ENCODE measurements around the gene MFRP.
A peak's percentile ranks its signal among the peaks of the same experiment; 100 is the strongest.

The MFRP gene

DNA sequence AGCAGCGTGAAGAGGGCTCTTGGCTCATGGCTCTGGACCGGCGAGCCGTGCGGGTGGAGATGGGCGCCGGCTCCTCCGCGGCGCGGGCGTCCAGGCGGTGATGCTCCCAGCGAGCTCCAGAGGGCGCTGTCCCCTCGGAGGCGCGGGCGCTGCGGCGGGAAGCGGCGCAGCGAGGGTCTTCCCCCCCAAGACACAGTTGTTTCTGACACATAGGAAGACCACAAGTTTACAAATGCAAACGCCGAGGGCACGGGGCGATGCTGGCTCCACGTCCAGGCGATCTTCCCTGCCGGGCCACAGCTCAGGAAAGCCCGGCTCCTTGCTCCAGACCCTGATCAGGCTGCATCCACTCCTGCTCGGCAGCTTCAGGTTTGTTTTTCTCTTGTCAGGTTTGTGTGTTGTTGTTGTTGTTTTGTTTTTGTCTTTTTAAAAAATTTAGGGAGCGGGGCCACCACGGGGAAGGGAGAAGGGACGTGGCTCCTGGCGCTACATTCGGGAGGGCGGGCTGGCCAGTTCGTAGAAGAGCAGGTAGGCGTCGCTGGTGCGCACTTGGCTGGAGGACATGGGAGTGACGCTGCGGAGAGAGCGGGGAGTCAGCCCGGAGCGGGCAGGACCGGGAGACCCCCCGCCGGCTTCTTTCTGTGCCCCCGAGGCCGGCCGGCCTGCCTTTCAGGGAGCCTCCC lies 10.0 kb upstream of the MFRP start:
- DNase-seq = peak; percentile 66

DNA sequence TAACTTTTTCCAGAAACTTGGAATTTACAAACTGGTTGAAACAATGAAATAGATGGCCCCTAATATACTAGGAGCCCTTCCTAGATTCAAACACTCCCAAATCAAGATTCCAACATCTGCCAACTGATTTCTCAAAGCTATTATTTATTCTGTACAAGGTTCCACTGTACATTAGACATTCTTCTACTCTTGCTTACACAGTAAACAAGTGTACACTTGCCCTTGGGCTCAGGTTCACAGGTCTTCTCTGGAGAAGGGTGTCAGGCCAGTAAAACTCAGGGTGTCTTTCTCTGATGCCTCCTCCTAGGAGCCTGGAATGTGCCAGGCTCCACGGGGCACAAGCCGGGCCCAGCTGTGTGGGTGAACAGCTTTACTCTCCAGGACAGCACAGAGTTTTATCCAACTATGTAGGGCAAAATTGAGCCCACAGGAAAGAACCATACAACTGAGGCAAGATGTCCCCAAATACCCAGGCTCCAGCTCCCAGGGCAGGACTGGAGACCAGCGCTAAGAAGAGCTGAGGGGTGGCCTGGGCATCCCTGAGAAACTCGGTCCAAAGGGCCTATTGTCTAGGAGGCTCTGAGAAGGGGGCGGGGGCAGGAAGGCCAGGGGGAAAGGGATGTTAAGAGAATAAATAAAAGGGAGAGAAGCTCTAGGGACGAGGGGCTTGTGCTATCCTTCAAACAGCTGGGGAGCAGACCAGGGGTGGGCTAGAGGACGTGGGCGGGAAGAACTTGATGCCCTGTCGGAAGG lies 8.8 kb upstream of the MFRP start:
- no peak for DNase-seq

DNA sequence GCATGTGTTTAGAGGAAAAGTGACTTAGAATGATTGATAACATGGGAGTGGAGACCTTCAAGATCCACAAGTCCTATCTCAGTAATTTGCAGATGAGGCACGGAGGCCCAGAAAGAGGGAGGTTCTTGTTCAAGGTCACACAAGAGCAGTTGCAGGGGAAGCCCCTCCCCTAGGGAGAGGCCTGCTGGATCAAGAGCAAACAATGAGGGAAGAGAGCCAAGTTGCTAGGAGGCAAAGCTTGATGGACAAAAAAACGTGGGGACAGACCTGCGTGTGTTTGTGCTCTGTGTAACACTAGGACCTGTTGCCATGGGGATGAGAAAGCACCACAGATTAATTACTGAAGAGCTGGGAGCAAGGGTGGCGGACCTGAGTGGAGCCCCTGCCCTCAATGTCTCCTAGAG lies 6.4 kb upstream of the MFRP start:
- DNase-seq = no peak

DNA sequence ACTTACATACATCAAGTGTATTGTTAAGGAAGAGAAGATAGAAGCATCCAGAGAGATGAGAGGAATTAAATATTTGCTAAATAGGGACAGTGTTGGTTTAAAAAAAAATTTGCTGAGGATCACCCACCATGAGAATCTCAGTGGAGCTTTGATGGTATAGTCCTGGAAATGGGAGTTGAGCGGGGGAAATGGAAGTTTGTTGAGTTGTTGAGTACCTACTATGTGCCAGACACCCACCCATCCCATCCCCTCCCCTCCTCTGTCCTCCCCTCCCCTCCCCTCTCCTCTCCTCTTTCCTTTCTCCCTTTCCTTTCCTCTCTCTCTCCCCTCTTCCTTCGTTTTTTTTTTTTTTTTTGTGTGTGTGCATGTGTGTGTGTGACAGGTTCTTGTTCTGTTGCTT lies 4.7 kb upstream of the MFRP start:
- no peak for DNase-seq

DNA sequence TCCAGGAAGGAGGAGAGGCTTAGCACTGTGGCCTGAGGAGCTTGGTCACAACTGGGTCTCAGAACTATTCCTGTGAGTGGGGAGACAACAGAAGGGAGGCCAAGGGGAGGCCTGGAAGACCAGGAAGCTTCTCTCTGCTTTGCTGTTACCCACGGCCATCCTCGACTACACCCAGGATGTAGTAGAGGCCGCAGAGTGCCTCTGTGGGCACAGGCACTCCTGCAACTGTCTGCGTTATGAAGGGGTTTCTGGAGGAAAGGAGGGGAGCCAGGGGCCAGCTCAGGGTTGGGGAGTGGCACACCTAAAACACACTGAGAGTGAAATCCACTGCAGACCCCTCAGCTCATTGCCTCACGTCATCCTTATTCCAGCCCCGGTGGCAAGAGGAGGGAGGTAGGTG lies 3.8 kb upstream of the MFRP start:
- no peak for DNase-seq

DNA sequence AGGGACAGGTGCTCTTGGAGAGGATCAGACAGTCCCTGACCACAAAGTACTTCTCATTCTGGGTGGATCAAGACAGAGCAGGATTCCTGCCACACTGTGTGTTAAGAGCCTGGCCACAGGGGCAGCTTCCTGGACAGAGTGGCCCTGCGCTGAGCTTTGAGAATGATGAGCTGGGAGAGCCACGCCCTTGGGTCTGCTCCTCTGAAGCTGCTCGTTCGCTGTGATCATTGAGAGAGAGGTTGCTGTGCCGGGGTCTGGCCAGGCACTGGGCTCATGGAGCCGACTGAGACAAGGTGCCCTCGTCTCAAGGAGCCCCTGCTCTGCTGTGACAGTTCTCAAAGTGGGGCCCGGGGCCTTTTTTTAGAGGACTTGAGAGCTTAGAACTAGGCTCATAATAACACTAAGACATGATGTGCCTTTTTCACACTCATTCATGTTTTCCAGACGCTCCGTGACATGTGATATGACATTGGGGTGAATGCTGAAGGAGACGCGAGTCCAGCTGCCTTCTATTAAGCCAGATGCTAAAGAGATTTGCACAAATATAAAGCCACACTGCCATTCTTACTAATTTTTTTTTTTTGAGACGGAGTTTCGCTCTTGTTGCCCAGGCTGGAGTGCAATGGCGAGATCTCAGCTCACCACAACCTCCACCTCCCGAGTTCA lies 1.6 kb upstream of the MFRP start:
- no peak for DNase-seq

DNA sequence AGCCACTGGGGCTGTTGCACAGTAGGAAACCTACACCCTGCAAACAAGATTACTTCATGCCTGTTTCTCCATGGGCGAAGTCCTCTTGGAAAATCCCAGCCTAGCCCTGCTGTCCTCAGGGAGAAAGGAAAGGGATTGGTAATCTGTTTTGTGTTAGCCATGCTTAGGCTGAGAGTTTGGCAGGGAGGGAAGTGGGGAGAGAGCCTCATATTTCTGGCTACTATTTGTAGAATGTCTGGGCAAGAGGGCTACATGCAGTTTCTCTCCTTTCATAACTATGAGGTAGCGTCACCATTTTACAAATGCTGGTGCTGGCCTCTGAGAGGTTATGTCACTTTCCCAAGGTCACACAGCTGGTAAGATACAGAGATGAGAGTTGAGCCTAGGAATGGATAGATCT lies 737 bp upstream of the MFRP start:
- DNase-seq = no peak

DNA sequence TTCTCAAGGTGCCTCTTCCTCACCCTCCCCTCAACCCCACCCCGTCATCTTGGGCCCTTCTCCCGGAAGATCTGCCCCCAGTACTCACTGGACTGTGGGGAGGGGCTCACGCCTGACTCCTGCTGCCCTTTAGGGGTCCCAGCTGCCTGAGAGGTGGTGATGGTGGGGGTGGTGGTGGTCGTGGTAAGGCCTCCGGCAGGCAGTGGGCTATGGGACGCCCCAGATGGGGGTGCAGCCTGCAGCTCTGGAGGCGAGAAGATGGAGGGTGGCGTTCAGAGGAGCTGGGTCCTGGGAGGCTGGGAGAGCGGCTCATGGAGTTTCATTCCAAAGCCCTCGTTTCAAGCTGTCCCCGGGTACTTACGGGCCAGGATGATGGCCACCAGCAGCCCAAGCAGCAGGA lies 820 bp downstream of the MFRP start:
- no peak for DNase-seq

DNA sequence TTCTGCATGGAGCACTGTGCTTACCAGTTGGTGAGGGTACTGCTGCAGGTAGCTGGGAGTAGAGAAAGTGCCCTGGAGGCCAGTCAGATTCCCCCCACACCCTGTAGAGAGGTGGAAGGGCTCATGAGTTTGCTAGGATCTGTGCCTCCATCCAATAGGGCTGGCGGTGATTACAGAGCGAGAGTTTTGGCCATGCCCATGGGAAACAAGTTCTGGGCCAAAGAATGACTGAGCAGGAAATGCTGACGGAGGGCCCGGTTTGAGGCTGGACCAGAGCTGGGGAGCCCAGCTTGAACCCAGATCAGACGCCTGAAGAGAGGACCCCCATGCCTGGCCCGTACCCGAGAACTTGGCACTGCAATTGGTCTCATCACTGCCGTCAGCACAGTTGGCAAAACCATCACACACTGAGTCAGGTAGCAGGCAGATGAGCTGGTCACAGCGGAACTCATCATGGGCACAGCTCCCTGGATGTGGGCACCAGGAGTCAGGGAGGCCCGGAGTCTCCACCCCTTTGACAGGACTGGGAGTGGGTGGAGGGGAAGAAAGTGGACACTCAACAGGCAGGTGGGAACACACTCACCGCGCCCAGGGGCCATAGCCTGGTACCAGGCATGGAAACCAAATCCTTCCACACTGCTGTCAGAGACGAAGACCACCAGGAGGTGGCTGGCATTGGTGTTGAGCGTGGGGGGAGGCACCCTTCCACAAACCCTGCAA lies 2.1 kb downstream of the MFRP start:
- no peak for DNase-seq

DNA sequence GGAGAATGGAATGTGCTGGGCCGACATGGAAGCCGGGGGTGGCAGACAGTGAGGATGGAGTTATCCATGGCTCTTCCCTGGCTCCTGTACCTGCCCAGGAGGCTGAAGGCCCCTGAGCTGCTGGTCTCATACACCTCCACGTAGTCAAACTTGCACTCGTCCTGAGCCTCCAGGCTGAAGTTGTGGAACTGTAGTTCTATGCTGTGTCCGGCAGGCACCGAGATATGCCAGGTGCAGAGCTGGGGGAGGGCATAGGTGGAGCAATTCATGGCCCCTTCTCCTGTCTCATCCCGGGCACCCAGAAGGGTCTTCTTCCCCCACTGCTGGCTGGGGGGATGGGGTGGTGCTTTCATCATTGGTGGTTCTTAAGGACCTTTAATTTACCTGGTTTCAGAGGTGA lies 2.8 kb downstream of the MFRP start:
- DNase-seq = no peak

DNA sequence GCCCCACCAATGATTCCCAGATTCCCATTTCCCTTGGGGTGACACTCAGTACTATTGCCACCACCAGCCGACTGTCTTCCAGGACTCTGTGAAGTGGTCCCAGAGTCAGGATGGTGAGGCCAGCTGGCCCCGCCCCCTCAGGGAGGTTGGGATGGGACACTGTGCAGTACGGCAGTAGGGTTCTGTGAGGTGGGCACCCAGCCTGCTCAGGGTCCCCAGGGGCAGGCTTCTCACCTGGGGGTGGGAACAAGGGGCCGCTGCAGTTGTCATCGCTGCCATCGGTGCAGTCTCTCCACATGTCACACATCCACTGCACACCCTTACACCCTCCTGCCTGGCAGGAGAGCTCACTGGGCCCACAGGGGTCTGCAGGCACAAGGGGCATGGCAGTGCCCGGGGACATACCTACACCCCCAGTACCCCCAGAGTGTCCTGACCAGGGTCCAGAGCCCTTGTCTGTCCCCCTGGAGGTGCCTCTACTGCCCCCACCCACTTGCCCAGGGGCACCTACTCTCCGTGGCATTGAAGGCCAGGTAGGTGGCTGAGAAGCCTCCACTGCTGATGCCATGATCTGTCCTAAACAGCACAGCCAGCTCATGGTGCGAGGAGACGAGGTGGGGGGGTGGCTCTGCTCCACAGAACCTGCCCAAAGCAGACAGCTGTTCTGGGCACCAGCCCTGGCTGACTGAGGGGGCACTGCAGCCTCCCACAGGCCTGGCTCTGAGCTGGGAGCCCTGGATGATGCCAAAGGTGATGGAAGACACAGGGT lies 4.0 kb downstream of the MFRP start:
- no peak for DNase-seq

DNA sequence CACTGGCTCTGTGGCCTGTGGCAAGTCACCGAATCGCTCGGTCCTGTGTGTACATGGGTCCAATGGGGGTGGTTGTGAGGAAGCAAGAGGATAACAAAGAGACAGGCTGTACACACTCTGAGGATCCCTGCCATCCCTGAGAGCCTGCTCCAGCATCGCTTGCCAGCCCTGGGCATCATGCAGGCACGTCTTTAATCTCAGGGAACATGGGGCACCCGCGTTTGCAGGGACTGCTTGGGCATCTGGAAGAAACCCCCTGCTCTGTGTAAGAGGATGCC lies 4.5 kb downstream of the MFRP start:
- DNase-seq = no peak

DNA sequence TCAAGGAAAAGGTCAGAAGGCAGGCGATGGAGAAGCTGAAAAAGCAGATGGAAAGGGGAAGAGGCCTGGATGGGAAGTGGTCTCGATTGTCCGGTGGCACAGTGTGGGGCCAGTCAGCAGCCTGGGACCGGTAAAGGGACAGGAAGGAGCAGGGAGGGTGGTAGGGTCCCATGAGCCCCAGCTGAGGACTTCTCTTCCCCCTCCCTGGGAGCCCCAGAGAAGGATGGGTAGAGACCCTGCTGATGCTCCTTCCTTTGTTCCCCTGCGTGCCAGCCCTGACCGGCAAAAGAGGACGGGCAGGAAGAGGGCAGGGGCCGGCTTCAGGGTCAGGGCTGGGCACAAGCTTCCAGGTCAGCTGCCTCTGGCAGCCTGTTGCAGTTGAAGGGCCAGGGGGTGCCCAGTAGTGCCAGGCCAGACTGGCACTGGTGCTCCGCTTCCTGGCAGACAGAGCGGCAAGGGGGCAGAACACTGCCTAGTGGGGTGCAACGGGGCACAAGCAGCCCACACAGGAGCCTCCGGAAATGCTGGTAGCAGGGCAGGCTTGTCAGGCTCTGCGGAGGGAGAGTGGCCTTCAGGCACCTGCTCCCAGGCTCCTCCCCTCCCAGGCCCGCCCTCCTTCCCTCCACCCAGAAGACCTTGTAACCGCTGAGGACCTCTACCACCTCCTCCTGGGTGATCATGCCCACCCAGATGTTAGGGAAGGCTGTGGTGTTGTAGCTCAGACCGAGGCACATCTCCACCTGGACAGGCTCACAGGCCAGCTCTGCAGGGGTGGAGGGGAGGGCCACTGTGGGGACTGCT lies 5.1 kb downstream of the MFRP start:
- DNase-seq = no peak

DNA sequence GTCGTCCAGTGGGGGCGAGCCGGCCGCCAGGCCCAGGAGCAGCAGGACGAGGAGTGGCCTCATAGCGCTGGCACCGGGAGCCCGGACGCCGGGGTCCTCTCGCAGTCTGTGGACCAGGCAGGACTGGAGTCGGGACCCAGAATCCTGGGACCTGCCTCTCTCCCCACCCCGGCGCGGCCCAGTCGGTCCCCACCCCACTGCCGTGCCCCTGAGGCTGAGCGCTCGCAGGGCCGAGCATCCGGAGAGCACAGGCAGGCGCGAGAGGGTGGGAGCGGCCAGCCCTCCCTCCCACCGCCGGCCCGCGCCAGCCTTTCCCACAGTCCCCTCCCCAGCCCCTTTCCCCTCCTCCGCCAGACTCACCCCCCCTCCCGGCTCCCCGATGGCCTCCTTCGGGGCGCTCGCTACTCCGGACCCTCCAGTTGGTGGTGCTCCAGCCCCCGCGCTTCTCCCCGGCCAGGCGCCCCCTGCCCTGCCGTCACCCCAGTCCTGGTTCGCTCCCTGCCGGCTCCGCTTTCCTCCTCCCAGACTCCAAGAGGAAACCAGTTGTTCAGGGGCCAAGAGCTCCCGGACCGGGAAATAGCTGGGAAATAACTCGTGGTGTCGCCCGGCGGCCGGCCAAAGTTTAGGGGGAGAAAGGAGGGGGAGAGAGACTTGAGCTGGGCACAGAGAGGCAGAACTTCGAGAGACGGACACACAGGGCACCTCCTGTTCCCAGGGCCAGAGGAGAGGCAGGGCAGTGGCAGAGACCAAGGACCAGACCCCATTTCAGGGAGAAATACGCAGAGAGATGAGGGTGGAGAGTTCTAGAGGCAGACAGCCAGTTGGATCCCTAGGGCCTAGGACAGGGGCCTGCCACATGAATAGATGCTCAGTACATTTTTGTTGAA lies 5.9 kb downstream of the MFRP start, which contains the start of gene C1QTNF5:
Gene C1QTNF5 (minus strand): TSS at position 549 of the 887 bp plus-strand sequence. CDS start 486 bp downstream, at position 63.
- DNase-seq = no peak

DNA sequence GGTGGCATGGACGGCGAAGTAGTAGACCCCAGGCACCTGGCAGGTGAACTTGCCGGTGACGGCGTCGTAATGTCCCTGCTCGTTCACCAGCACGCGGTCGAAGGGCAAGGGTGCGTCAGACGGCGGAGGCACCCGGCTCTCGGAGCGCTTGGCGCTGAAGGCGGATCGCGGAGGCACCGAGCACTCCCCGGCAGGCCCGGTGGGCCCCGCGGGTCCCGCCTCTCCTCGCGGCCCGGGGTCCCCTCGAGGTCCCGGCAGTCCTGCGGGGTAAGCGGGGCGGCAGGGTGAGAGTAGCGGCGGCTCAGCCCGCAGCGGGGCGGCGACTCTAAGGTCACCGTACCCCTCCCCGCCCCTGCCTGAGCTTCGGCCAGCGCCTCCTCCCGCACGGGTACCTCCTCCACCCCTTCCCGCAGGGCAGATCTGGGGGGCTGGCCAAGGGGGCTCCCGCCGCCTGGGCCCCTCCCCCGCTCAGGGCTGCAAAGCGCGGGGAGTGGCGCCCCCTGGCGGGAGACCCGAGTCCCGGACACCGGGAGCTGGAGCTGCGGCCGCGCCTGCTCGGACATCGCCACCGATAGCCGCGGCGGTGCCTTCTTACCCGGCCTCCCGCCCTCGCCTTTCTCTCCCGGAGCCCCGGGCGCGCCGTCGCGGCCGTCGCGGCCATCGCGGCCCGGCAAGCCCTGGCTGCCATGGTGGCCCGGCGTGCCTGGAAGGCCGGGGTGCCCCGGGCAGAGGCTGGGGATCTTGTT lies 6.7 kb downstream of the MFRP start:
- DNase-seq = no peak

DNA sequence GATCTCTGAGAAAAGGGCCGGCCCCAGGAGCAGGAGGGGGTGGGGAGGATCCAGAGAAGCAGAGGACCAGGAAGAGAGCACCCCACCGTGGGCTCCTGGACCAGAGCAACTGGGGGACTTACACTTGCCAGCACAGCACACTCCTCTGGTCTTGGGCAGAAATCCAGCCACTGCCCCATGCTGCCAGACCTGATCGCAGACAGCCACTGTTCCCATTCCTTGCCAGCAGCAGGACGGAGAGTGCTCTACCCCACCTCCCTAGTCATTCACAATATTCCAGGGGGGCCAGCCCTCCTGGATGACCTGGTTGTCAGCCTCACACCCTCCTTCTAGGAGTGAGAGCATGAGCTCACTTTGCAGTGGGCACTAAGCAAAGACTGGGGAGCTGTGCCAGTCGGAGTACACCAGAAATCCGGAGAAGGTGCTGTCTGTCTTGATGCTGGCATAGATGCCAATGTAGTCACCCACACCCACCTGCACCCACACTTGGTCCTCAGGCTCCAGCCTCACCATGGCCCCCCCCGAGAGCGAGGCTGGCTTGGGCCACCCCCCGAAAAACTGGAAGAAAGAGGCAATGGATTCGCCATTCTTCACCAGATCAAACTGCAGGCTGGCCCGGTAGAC lies 7.4 kb downstream of the MFRP start:
- DNase-seq = no peak

DNA sequence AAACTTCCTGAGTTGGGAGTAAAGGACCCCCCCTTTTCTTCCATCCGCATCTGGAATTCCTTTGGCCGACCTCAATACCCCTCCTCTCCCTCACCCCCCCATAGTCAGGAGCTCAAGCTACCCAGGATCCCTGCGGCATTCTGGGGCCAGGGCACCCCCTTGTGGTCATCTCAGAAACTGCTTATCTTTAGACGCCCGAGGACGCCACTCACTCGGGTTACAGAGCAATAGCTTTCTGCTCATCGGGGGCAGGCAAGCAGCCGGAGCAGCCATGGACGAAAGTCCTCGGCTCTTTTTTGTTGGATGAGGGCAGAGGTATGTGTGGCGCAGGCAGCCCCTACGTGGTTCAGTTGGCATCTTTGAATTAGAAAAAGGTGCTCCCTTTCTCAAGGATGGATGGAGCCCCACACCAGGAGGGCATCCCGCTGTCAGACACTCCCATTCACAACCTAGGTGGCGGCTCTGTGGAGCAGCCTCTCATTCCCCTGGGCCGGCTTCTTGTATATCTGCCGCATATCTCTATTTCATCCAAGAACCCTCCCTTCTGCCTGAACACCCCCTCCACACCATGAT lies 8.1 kb downstream of the MFRP start:
- DNase-seq = no peak

DNA sequence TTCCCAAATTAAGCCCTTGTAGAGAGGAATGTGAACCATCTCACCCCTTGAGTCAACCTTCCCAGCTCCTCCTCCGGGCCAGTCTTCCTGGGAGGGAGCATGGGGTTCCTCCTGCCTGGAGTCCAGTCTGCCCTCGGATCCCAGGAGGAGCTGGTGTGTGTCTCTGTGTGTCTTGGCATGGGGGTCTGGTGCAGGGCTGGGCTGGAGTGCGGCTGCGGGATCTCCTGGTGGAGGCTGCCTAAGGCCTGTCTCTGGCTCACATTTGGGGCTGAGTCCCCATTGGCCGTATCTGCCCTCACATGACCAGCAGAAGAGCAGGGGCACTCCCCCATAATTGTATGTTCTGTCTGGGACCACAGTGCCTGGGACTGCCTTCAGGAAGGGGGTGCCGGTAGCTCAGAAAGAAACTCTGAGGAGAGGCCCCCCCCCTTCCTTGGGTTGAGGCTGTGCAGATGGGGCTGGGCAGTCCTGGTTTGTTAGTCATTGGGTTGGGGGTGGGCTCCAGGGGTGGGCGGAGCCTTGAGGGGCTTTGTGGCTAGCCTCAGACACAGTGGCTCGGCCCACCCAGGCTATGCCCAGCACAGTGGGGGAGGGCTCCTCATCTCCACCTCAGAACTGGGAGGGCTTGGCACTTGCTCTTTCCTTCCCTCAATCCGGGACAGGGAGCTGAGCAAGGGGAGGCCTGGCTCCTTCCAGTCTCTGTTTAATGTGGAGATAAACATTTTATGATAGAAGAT lies 8.8 kb downstream of the MFRP start:
- no peak for DNase-seq
